HG02571 (cell line): Measurements from ENCODE around the gene SEMA3A.

Experiments
- ATAC-seq: cut with Tn5 transposase; IDR thresholded peaks from one replicate; pipeline ENCODE4 v1.9.1; 2021; ENCODE audit warnings: mild to moderate bottlenecking, moderate library complexity; ENCODE audit not compliant: unreplicated experiment

SEMA3A gene

DNA sequence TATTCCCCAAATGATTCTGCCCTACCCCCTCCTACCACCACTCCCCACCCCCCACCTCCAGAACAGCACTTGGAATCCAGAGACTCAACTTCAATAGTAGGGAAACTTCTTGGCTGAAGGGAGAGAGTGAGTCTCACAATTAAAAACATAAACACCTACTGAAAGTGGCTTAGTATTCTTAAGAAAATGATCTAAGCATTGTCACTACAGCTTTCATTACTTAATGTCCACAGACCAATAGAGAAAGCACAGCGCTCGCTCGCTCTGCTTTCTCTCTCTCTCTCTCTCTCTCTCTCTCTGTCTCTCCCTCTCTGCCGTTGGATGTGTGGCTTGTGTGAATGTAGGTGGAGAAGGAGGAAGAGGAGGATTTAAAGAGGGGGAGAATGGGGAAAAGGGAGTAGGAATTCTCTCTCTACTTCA, 1.5 kb upstream of the SEMA3A start:
- ATAC-seq = no peak

DNA sequence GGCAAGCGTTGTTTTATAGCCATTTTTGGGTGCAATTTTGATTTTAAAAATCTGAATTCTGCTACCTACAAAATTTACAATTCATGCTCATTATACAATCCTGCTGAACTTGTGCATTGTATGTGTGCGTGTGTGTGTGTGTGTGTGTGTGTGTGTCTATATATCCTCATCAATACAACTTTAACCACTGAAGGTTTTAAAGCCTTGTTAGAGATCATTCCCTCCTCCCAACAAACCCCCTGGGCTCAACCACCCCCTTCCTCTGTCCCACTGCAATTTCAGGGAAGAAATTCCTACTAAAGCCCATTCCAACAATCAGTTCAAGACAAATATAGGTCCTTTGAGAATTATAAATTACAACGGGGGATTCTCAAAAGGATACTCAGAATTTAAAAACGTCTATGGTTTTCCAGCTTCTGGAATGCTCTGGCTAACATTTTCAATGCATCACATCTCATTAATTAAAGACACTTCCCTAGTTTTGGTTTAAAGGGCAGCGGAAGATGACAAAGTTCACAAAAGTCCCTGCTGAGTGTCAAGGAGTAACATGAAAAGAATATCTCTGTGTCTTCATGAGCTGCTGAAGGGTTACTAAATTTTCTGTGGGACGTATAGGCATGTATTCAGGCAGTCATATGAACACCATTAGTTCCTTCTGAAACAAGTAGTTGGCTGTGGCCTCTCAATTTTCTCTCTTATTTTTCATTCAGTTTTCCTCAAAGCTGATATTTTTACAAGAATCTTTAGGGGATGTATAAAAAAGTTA, 889 bp upstream of the SEMA3A start:
- no peak for ATAC-seq

DNA sequence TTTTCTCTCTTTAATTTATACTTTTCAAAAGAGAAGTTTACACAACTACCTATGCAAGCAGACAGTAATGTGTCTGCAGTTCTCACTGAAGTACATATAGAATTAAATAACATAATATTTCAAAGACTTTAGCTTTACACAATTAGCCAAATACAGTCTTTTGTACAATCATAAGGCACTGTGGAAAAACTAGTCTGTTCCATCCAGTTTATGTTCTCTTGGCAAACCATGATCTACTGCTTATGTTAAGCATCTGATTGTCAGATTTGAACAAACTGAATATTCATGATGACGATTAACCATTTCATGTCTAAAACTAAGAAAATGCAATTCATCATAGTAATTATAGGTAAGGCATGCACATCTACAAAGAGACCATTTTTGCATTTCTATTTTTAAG, 842 bp downstream of the SEMA3A start:
- ATAC-seq = no peak

DNA sequence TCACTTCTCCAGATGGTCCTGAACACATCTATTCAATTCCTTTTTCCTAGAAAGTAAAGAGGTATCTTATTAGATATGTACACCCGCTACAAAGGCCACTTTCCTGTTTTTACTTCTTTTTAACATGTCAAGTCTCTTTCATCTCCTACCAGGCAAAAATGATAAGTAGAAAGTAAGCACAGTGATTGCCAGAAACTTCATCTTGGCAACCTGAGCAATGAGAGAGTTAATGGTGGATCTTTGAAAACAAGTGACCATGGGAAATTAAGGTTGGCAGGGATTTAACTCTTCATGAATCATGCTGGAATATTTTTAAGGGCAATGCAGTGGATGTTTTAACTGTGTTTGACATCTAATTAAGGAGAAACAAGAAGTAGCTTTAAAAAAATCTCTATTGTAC, 2.7 kb downstream of the SEMA3A start:
- no peak for ATAC-seq

DNA sequence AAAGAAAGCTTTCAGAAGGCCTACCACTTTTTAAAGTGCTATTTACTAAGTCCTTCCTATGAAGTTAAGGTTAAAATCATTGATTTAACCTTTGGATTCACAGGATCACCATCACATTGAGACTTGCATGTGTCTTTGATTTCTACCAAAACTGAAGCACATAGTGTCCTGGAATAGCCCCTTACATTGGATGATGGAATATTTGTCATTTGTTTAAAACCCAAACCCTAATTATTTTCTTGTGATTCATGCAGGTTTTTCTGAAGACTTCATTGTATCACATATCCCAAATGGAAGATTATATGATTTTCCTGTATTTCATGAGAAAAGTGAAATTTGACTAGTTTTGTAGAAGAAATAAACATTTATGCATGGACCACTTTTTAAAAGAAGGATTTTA, 3.3 kb downstream of the SEMA3A start:
- no peak for ATAC-seq

DNA sequence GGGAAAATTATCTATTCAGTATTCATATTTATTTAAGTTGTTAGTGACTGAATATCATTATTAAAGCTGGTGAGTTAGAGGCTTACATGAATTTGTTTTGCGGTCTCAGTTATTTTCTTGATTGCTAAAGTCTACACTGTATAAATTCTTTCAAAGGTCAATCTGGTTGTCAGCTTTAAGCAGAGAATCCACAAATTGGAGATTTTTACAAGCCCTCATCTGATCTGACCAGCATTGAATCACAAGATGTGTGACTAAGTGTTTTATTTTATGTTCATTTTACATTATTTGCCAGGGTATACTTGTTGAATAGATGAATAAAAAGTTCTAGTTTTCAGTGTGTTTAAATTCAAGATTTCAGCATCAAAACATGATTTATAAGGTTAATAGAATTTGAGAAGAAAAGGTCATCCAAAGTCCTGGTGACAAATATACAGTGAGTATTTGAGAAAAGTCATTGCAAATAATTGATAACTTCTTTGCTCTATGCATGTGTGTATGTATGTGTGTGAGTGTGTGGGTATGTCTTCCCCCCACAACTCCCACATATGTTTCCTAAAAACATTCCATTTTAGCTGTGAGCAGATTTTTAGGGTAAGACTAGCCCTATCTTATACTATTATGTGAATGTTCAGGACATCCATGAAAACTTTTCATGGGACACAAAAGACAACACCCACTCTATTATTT, 4.4 kb downstream of the SEMA3A start:
- no peak for ATAC-seq

DNA sequence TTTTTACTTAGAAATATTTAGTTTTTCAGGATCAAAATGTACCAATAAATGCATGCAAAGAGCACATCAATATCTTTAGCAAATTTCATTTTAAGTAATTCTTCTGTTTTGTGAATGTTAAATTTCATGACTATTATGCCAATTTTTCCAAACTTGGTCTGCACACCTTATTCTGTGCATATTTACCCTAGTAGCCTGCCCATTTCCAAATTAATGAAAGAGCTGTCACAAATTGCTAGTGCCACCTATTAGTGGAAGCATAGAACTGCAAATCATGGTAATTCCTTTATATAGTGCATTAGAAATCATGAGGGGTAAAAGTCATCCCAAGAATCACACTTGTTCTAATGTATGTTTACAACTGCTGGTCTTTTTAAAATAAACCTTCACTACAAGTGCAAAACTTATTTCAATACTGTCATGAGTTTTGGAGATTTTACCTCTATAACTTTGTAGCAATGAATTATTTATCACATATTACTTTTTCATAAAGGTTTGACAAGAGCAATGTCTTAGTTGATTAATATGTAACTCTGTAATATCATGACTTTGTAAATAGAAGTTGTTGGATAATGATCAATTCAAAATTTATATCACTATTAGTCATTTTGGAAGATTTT, 5.7 kb downstream of the SEMA3A start:
- ATAC-seq = no peak

DNA sequence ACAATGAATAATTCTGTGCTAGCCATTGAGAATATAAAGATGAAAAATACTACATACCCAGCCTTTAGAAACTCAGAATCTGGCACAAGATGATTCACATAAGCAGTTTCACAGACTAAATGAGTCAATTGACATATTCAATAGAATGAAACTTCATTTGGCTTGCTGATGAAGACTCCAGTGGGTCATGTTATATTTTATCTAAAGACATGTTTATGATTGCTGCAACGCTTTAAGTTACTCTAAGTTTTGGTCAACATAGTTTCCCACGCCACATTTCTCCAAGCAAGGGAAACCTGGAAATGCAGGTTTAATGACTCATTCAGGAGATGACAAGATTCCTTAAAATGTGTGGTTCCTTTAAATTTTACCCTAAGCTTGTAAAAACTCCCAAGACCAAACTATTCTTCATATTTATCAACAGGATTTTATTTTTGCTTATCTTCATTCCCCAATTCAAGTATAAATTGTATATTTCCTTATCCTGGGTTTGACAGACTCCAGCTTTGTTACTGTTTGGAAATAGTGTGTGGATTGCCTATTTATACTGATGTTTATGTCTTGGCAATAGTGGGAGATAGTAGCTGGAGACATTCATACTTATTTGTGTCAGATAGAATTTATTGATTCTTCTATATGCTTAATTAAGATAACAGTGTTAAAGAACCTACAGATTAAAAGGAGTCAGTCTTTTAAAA, 6.6 kb downstream of the SEMA3A start:
- no peak for ATAC-seq

DNA sequence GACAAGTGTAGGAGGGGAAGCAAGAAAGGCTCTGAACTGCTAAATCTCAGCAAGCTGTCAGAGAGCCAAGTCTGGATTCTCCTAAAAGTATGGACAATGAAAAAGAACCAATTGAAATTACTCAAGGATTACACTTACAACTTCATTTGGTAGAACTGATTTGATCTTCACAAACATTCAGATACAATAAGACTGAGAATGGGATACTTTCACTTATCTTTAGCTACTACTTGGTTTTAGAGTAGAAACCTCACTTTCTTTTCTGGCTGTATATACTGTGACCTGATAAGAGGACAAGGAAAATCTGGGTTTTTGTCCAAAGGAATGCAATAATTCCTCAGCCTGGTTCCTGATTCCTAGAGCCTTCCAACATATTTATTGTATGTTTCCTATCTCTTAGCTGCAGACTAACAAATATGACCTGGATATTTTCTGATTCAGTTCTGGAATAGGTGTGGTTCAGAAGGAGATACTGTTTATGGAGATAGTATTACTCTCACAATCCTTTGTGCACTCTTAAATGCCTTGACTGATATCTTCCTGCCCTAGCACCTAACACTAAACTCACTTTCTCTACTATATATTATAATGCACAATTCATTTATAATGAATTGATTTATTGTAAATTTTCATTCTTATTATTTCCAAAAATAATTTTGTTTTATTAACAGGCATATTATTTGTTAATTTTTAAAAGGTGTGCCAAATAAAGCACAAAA, 7.3 kb downstream of the SEMA3A start:
- ATAC-seq = no peak

DNA sequence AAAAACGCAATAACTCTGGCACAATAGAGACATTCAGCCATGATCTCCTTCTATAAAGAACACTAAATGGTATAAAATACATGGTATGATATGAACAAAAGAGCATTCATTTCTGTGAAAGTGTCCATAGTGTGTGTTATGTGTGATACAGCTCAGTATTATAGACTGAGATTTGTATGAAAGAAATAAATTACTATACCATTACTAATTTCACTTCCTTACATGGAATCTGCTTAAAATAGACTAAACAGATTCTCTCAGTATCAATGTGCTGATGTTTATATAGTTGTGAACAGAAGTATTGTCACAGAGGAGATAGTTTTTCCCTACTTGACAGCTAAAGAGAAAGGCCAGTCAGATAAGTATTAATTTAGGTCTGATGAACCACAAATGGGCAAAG, 10.8 kb downstream of the SEMA3A start:
- no peak for ATAC-seq

DNA sequence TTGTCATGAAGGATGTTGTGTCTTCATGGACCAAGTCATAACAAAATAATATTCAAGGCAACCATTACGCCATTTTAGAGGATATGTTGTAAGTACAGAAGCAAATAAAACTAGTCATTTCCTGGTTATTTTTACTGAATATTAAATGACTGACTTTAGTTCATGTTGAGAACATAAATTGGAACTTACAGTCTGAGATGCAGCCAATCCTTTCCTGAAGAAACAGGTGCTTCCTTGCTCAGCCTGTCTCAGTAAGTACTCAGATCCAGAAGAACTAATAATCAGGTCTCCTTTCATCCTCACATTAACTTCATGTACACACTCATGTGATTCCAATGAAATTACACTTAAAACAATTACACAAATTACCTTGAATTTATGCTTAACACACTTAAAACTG, 12.3 kb downstream of the SEMA3A start:
- no peak for ATAC-seq

DNA sequence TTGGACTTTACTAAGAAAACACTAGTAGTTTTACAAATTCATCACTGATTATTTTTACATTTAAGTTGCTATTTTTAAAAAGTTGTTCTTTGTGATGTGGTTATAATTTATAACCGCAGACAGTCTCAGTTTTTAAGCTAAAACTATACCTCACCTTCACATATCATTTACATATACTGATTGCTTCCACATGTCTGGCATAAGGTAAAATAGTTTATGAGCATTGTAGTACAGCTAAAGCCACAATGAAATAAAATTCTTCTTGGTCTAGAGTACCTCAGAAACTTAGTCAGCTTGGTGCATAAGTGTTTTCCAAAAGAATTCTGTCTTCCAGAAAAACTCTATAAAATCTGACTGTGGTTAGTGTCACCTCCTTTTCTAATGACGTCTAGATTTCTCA, 13.0 kb downstream of the SEMA3A start:
- ATAC-seq = no peak

DNA sequence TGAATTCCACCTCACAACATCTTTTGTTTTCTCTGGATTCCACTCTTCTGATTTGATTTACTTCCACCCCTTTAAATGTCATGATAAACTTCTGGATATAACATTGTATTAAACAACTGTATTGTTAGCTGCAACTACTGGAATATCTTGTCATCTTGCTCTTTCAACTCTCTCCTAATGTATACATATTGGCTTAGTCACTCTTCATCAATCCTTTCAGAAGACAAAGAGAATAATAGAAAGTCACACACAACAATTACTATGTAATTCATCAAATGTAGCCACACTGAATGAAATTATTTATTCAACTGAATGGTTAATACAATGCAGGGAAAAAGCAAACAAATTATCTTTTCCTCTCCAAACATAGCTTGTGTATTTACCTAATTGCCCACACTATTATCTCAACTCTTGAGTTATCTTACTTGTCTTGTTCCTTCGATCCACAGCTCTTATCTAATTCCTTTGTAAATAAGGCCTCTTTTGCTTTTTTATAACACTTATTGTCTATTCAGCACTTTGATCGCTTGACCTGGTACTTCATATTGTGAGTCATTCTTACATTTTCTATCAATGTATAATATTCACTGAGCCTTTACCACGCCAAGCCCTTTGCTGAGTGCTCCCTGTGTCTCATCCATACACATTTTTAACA, 16.7 kb downstream of the SEMA3A start:
- ATAC-seq = no peak

DNA sequence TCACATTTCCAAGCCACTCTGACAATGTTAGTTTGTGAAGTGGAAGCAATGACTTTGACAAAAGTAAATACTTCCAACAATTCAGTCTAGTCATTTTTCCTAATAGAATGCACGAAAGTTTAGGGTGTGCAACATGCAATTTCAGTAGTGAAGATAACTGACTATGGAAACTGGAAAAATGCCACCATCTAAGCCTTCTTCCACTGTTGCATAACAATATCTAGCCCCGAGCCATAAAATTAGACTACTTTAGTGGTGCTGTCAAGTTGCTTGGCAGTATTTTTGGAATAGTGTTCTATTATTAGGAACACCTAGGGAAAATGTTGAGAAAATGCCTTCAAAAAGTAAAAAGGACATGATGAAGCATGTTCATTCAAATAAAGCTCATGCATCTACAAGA, 17.9 kb downstream of the SEMA3A start:
- no peak for ATAC-seq

DNA sequence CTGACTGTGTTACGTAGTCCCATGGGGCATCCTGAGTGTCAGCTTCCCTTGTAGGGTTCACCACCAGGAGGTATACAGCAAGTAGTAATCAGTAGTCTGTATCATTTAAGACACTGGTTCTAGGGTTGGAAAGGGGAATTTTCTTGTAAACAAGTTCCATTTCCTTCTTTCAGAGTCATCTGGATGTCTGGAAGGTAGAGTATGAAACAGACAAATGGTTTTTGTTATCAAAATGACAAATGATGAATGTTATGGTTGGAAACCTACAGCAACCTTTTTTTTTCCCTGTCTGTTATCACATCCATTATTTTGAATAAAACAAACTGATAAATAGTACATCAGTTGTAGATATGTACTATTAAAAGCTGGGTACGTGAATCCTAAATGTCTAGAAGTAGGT, 19.1 kb downstream of the SEMA3A start:
- ATAC-seq = no peak

DNA sequence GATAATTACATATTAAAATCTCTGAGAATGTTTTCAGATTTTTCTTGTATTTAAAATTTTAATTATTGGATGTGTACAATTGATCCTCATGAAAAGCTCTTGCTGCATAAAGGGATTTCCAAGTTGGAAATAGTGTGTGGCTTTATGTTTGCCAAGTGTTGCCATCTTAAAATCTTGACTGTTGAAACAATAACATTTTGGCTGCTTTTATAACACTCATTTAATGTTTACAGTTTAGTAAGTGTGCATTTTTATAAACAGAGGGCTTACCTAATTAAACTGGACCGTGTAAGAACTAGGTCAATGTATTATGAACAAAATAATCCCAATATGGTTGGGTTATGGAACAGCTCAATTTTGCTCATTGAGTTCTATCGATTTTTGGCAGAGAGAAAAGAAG, 23.9 kb downstream of the SEMA3A start:
- ATAC-seq = no peak

DNA sequence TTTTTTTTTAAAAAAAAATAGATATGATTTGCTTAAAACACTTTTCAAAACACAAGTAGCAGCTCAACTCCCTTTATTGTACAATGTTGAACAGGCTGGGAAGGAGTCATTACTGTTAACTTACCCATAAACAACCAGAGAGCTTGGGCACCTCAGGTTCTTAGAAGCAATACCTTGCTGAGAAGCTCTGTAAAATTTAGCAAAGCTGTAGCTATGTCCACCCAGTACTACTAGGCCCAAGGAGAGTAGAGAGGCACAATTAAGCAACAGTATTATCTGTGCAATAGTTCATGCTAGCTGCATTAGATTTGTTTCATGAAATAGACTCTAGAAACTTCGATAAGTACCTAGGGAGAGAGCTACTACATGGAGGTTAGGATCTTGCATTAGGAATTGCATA, 32.0 kb downstream of the SEMA3A start:
- ATAC-seq = no peak

DNA sequence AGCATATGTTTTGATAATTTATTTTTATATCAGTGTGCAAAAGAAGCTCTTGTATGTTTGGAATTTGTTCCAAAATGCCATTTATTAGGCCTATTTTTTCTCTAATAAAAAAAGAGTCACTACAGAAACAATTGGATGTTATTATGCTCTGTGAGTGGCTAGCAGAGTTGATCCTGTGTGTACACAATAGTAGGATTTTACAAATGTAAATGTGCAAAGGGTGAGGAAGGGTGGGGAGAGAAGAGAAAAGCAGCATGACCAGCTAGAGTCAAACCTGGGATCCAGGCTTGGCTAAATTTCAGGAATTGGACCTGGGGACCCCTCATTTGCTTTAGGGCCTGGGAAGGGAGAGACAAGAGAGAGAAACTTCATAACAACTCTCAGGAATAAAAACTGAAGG, 32.5 kb downstream of the SEMA3A start:
- ATAC-seq = no peak

DNA sequence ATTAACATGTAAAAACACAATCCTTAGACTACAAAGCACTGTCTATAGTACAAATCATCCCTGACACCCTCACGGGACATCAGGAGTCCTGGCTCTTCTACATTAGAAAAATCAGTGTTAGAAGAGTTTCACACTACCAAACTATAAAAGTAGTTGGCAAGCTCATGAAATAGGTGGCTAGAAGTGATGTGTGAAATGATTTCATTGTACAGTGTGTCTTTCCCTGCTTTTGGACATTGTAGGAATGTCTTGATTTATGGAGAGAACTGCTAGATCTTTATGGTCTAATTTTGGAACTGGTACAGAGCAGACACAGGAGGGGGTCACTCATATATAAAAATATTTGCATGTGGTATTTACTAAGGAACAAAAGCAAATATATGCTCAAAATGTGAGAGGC, 33.2 kb downstream of the SEMA3A start:
- no peak for ATAC-seq

DNA sequence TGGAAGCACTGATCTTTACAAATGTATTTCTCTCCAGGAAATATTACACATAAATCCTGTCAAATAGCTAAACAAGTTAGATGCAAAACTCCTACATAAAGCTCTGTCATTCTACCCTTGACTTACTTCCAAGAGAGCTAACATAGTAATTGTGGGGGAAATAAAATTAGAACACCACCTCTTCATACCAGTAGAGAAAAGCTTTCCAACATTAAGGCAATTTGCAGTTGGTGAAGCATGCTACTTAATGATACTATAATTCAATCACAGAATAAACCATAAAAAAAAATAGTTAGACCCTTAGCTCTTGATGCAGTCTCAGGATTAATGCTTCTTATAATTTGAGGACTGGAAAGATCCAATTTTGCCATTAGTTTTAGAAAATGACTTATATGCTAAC, 35.2 kb downstream of the SEMA3A start:
- no peak for ATAC-seq

DNA sequence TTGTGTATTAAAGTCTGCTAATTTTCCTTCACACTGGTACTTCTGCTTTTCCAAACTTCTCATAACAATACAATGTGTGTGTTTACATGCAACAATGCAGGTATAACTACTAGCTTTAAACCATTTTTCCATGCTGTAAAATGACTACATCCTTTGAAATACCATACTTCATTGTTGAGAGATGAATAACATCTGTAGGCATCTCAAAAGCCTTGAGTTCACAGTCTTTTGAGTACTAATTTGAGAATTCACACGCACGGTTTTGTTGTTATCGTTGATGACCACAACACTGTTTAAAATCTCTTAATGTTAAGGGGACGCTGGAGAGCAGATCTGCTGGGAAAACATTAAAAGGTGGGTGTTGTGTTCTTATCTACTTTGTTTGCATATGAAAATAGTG, 37.4 kb downstream of the SEMA3A start:
- no peak for ATAC-seq
